CD8-positive, alpha-beta memory T cell (primary cell): ENCODE measurements around the gene TPSD1. TPM values are rescaled to one million over a fixed set of nuclear protein-coding genes. Genes with fewer than 3 reads are reported as not detected.
"Not testable (repeated sequence)": the region's sequence is repeated elsewhere in the genome, so short reads cannot be mapped to it uniquely, and the experiment has no call there.

Experiments used
- CTCF ChIA-PET: fragments of 350-600 bp; sonication (Branson Sonifier 250); formaldehyde crosslinking; loops from one replicate; lab custom pipeline; 2021; ENCODE audit warnings: antibody characterized with exemption; lab: Charles Lee
- POLR2A ChIA-PET: fragments of 350-600 bp; sonication (Branson Sonifier 250); formaldehyde crosslinking; loops from one replicate; lab custom pipeline; 2021; ENCODE audit warnings: antibody characterized with exemption; lab: Charles Lee
- DNase-seq, 5 donors: peaks; one replicate each; pipeline versions ENCODE4 v3.0.0 to v3.0.0-alpha.2; 2020 to 2022; ENCODE audit warnings: mixed read lengths in 1 of 5
- H3K27ac ChIP-seq: one replicate; pipeline ENCODE4 v1.7.0; 2013; ENCODE audit warnings: low read depth, mild to moderate bottlenecking, low read length, moderate library complexity
- H3K27me3 ChIP-seq: 2 replicates; pipeline ENCODE4 v1.7.0; 2013; ENCODE audit warnings: low read length, mild to moderate bottlenecking; ENCODE audit not compliant: insufficient read depth, poor library complexity, severe bottlenecking
- H3K36me3 ChIP-seq: 2 replicates; pipeline ENCODE4 v1.7.0; 2013; ENCODE audit warnings: mild to moderate bottlenecking, low read length, moderate library complexity; ENCODE audit not compliant: insufficient read depth
- H3K4me1 ChIP-seq: 2 replicates; pipeline ENCODE4 v1.7.0; 2013; ENCODE audit warnings: mild to moderate bottlenecking, low read length, moderate library complexity; ENCODE audit not compliant: insufficient read depth
- H3K4me3 ChIP-seq: 2 replicates; pipeline ENCODE4 v1.7.0; 2013; ENCODE audit warnings: mild to moderate bottlenecking, low read length
- H3K9me3 ChIP-seq: 2 replicates; pipeline ENCODE4 v1.7.0; 2013; ENCODE audit warnings: mild to moderate bottlenecking, low read length
- H3K27ac Mint-ChIP-seq, 8 donors: one replicate each; pipeline ENCODE4 v1.8.0; 2020 to 2021; ENCODE audit warnings: mixed read lengths in 8 of 8, mild to moderate bottlenecking in 6 of 8, inconsistent platforms in 3 of 8, moderate library complexity in 3 of 8
- H3K27me3 Mint-ChIP-seq, 2 donors: one replicate each; pipeline ENCODE4 v1.8.0; 2020 to 2021; ENCODE audit warnings: mixed read lengths in 2 of 2, mild to moderate bottlenecking in 1 of 2, moderate library complexity in 1 of 2
- H3K36me3 Mint-ChIP-seq, 3 donors: one replicate each; pipeline ENCODE4 v1.8.0; 2020 to 2021; ENCODE audit warnings: mixed read lengths in 3 of 3, inconsistent platforms in 1 of 3, mild to moderate bottlenecking in 1 of 3
- H3K4me1 Mint-ChIP-seq, 3 donors: one replicate each; pipeline ENCODE4 v1.8.0; 2020 to 2021; ENCODE audit warnings: mixed read lengths in 3 of 3, inconsistent platforms in 1 of 3, mild to moderate bottlenecking in 1 of 3
- H3K4me3 Mint-ChIP-seq, 7 donors: one replicate each; pipeline ENCODE4 v1.8.0; 2020 to 2021; ENCODE audit warnings: mixed read lengths in 7 of 7, mild to moderate bottlenecking in 6 of 7, moderate library complexity in 4 of 7, inconsistent platforms in 2 of 7
- H3K9me3 Mint-ChIP-seq, 5 donors: one replicate each; pipeline ENCODE4 v1.8.0; 2020 to 2022; ENCODE audit warnings: mixed read lengths in 5 of 5, mild to moderate bottlenecking in 3 of 5, moderate library complexity in 2 of 5, inconsistent platforms in 1 of 5
- polyA plus RNA-seq: library from polyadenylated mRNA; unstranded; fragments of 300-500 nt; fragmentation: Illumina TruSeq; gene quantifications from one replicate; pipeline ENCODE4 v1.2.3, GENCODE V29; 2021
- total RNA-seq, 2 experiments: library from RNA; stranded (reverse); gene quantifications; one replicate each; pipeline ENCODE4 v1.2.3, GENCODE V29; 2021

Gene TPSD1
- total and polyA plus RNA-seq, 3 experiments from 2014 or later: not detected

DNA sequence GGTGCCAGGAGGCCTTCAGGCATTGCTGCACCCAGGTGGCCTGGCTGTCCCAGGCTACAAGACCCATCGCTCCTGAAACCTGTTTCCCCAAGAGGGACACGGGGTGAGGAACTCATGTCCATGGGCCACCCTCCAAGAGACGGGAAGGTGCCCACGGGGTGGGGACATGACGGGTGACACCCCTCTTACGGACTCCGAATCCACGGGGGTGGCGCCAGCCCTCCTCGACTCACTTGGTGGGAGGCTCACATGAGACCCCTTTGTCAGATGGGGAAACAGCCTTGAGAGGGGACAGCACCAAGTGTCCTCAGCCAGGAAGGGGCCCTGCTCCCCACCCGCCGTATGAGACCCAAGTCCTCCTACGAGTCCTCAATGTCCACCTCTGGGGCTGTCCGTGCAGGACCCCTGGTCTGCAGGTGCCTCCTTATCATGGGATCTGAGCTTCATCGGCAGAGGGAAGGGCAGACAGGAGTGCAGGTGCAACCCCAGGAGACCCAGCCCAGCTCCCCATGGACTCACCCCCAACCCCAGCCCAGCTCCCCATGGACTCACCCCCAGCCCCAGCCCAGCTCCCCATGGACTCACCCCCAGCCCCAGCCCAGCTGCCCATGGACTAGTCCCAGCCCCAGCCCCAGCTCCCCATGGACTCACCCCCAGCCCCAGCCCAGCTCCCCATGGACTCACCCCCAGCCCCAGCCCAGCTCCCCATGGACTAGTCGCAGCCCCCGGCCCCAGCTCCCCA, 25.2 kb upstream of the TPSD1 start:
- H3K9me3 ChIP-seq, H3K4me3 Mint-ChIP-seq, DNase-seq, H3K27ac ChIP-seq, H3K36me3 ChIP-seq, H3K27me3 Mint-ChIP-seq, H3K27me3 ChIP-seq, CTCF ChIA-PET, H3K4me1 ChIP-seq, H3K4me3 ChIP-seq, H3K36me3 Mint-ChIP-seq, H3K27ac Mint-ChIP-seq, H3K9me3 Mint-ChIP-seq, POLR2A ChIA-PET, H3K4me1 Mint-ChIP-seq: not testable (repeated sequence)

DNA sequence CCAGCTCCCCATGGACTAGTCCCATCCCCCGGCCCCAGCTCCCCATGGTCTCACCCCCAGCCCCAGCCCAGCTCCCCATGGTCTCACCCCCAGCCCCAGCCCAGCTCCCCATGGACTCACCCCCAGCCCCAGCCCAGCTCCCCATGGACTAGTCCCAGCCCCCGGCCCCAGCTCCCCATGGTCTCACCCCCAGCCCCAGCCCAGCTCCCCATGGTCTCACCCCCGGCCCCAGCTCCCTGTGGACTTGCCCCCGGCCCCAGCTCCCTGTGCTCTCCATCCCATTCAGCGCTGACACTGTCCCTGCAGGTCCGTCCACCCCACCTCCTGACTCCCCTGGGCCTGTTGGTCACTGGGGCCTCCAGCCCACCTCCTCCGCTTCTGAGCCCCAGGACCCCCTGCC, 24.6 kb upstream of the TPSD1 start:
- H3K4me1 ChIP-seq, POLR2A ChIA-PET, H3K27me3 ChIP-seq, H3K27me3 Mint-ChIP-seq, H3K27ac Mint-ChIP-seq, H3K9me3 ChIP-seq, H3K9me3 Mint-ChIP-seq, CTCF ChIA-PET, H3K4me3 ChIP-seq, H3K4me1 Mint-ChIP-seq, H3K36me3 Mint-ChIP-seq, H3K4me3 Mint-ChIP-seq, H3K27ac ChIP-seq, H3K36me3 ChIP-seq, DNase-seq: not testable (repeated sequence)

DNA sequence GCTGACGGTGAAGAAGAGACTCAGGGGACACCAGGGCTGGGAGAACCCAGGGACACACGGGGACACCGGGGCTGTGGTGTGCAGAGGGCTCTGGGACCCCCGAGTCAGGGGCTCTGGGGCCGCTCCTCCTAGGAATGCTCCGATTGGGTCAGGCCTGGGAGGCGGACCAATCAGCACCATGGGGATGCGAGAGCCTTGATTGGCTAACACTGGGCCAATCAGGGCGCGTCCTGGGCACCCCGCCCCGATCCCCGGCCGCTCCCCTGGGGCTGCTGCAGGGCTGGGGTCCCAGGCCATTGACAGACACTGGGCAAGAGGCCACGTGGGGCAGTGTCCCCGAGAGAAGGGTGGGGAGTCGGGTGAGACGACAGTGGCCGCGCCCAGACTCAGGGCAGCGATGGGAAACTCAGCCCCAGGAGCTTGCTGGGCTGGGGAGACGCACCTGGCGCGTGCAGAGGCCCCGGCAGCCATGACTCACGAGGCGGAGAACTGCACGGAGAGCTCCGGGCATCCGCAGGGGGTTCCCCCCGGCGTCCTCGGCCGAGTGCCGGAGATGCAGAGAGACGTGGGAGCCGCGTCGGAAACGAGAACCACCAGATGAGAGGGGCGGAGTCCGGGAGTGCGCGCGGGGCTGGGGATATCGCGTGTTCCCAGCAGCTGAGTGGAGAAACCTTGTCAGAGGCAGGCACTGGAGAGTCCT, 23.7 kb upstream of the TPSD1 start:
- H3K4me3 Mint-ChIP-seq, H3K27ac Mint-ChIP-seq, H3K36me3 Mint-ChIP-seq, H3K4me1 ChIP-seq, H3K27me3 Mint-ChIP-seq, DNase-seq, H3K4me3 ChIP-seq, H3K9me3 Mint-ChIP-seq, H3K27ac ChIP-seq, H3K4me1 Mint-ChIP-seq, CTCF ChIA-PET, H3K27me3 ChIP-seq, H3K36me3 ChIP-seq, POLR2A ChIA-PET, H3K9me3 ChIP-seq: not testable (repeated sequence)

DNA sequence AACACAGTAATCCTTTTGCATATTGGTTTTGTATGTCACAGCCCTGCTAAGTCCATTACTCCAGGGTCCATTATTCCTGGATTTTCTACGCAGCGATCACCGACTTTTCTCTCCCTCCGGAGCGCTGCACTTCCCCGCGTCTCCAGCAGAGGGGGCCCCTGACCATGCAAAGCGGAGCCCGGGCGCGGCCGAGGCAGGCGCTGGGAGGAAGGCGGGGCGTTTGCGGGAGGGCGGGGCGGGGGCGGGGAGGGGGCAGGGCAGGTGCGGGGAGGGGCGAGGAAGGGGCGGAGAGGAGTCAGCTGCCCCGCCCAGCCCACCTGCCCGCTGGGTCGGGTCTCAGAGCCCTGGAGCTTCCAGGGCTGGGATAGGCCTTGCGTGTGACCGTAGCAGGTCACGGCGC, 19.2 kb upstream of the TPSD1 start:
- H3K4me1 Mint-ChIP-seq, H3K27ac Mint-ChIP-seq, DNase-seq, H3K27me3 Mint-ChIP-seq, H3K9me3 ChIP-seq, H3K9me3 Mint-ChIP-seq, H3K36me3 ChIP-seq, H3K27me3 ChIP-seq, POLR2A ChIA-PET, H3K27ac ChIP-seq, H3K4me1 ChIP-seq, H3K4me3 ChIP-seq, H3K4me3 Mint-ChIP-seq, CTCF ChIA-PET, H3K36me3 Mint-ChIP-seq: not testable (repeated sequence)

DNA sequence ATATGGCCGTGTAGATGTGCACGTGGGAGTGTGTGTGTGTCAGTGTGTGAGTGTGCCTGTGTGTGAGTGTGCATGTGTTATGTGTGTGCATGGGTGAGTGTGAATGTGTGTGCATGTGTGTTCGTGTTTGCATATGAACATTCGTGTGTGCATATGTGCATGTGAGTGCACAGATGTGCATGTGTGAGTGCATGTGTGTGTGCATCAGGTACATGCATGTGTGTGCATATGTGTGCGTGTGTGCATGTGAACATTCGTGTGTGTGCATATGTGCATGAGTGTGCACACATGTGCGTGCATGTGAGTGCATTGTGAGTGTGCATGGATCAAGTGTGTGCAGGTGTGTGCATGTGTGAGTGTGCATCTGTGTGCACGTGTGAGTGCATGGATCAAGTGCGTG, 17.9 kb upstream of the TPSD1 start:
- ChIA-PET POLR2A (no interaction called here), CTCF (no interaction called here)
- Mint-ChIP-seq H3K9me3 (no peaks in the 10 kb centered on the region), H3K27me3 (no peaks in the 10 kb centered on the region), H3K36me3 (peaks cover 0 to 1% (median 0%) of the 10 kb centered on the region in 3 donors), H3K4me3 (no peak overlapping the region), H3K4me1 (peaks cover 0 to 5% (median 3%) of the 10 kb centered on the region in 3 donors), H3K27ac (no peak overlapping the region)
- Histone ChIP-seq H3K4me1 (no peaks in the 10 kb centered on the region), H3K4me3 (no peak overlapping the region), H3K27ac (no peak overlapping the region), H3K36me3 (no peaks in the 10 kb centered on the region), H3K9me3 (no peaks in the 10 kb centered on the region), H3K27me3 (no peaks in the 10 kb centered on the region)
- no peak for DNase-seq

DNA sequence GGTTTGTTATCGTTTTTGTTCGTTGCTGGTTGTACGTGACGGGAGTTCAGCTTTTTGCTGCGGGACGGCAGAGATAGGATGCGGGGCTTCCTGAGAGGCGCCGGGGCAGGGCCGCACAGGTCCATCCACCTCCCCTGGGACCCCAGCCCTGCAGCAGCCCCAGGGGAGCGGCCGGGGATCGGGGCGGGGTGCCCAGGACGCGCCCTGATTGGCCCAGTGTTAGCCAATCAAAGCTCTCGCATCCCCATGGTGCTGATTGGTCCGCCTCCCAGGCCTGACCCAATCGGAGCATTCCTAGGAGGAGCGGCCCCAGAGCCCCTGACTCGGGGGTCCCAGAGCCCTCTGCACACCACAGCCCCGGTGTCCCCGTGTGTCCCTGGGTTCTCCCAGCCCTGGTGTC, 17.0 kb upstream of the TPSD1 start:
- H3K36me3 ChIP-seq, CTCF ChIA-PET, H3K9me3 ChIP-seq, H3K4me3 ChIP-seq, H3K4me3 Mint-ChIP-seq, H3K27me3 ChIP-seq, DNase-seq, POLR2A ChIA-PET, H3K36me3 Mint-ChIP-seq, H3K27me3 Mint-ChIP-seq, H3K4me1 ChIP-seq, H3K9me3 Mint-ChIP-seq, H3K27ac ChIP-seq, H3K27ac Mint-ChIP-seq, H3K4me1 Mint-ChIP-seq: not testable (repeated sequence)

DNA sequence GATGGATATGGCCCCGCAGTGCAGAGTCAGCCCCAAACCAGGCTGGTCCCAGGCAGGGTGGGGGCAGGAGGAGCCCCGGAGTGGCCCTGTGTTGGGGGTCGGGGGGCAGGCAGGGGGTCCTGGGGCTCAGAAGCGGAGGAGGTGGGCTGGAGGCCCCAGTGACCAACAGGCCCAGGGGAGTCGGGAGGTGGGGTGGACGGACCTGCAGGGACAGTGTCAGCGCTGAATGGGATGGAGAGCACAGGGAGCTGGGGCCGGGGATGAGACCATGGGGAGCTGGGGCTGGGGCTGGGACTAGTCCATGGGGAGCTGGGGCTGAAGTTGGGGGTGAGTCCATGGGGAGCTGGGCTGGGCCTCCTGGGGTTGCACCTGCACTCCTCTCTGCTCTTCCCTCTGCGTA, 16.3 kb upstream of the TPSD1 start:
- H3K4me1 Mint-ChIP-seq, H3K9me3 Mint-ChIP-seq, CTCF ChIA-PET: not testable (repeated sequence)

DNA sequence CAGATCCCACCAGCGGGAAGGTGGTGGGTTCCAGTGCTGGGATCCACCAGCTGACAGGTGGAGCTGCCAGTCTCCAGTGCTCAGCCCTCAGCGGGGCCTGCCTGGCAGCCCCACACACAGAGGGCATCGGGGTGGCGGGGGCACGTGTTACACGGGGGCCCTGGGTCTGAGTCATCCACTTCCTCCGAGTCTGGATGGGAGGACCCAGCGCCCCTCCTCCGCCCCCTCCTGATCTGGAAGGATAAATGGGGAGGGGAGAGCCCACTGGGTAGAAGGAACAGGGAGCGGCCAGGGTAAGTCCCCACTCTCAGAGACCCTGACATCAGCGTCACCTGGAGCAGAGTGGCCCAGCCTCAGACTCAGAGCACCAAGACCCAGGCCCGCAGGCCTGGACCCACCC, 15.4 kb upstream of the TPSD1 start, which contains the start of gene TPSAB1:
Gene TPSAB1, plus strand, starts transcription at position 270 of the 400 bp plus-strand sequence. CDS start 234 bp downstream, outside the sequence.
- H3K27ac Mint-ChIP-seq, H3K27me3 Mint-ChIP-seq, H3K9me3 Mint-ChIP-seq, CTCF ChIA-PET, H3K4me1 ChIP-seq, H3K9me3 ChIP-seq, H3K4me3 Mint-ChIP-seq, H3K27me3 ChIP-seq, H3K4me3 ChIP-seq, H3K36me3 ChIP-seq, DNase-seq, H3K36me3 Mint-ChIP-seq, POLR2A ChIA-PET, H3K27ac ChIP-seq, H3K4me1 Mint-ChIP-seq: not testable (repeated sequence)

More for the DNA sequence above, 16.3 kb upstream of the TPSD1 start:
- H3K36me3 ChIP-seq, H3K27me3 ChIP-seq, H3K4me1 ChIP-seq, H3K27me3 Mint-ChIP-seq, H3K4me3 ChIP-seq, H3K27ac Mint-ChIP-seq, H3K36me3 Mint-ChIP-seq, POLR2A ChIA-PET, H3K27ac ChIP-seq, H3K4me3 Mint-ChIP-seq, H3K9me3 ChIP-seq, DNase-seq: not testable (repeated sequence)
